WTC11 (cell line): Measurements from ENCODE around the gene ST8SIA4. TPM values are rescaled to one million over a fixed set of nuclear protein-coding genes. Genes with fewer than 3 reads are reported as not detected.

ENCODE experiments used
- ATAC-seq: fragments of 200-7000 bp; cut with Tn5 transposase; 2 replicates; pipeline ENCODE4 v1.10.0; 2021; ENCODE audit warnings: mild to moderate bottlenecking, moderate library complexity
- CTCF ChIA-PET: fragments of 300-600 bp; sonication (Branson Sonifier 250); formaldehyde crosslinking; loops from one replicate; lab custom pipeline; 2021; ENCODE audit warnings: antibody characterized with exemption; lab: Charles Lee
- POLR2A ChIA-PET: fragments of 350-600 bp; sonication (Branson Sonifier 250); formaldehyde crosslinking; loops from one replicate; lab custom pipeline; 2021; ENCODE audit warnings: antibody characterized with exemption; lab: Charles Lee
- DNase-seq: peaks from one replicate; pipeline ENCODE4 v3.0.0; 2021; ENCODE audit warnings: low spot score
- H3K27ac Mint-ChIP-seq: 2 replicates; pipeline ENCODE4 v1.8.0; 2021; ENCODE audit warnings: mixed read lengths
- H3K27me3 Mint-ChIP-seq: 2 replicates; pipeline ENCODE4 v1.8.0; 2021; ENCODE audit warnings: low read depth, mild to moderate bottlenecking, moderate library complexity, mixed read lengths
- H3K36me3 Mint-ChIP-seq: 2 replicates; pipeline ENCODE4 v1.8.0; 2021; ENCODE audit warnings: mixed read lengths
- H3K4me1 Mint-ChIP-seq: 2 replicates; pipeline ENCODE4 v1.8.0; 2022; ENCODE audit warnings: mixed read lengths
- H3K4me3 Mint-ChIP-seq: 2 replicates; pipeline ENCODE4 v1.8.0; 2021; ENCODE audit warnings: mild to moderate bottlenecking, moderate library complexity, mixed read lengths
- H3K9me3 Mint-ChIP-seq: 2 replicates; pipeline ENCODE4 v1.8.0; 2021; ENCODE audit warnings: mixed read lengths
- CBFB ChIP-seq: sonication (generic); formaldehyde crosslinking; IDR thresholded peaks from 2 replicates; pipeline ENCODE4 v1.8.1; 2022; ENCODE audit warnings: mild to moderate bottlenecking, low read depth, missing genetic modification reagents
- EMX1 ChIP-seq: fragments of 250-450 bp; sonication (Bioruptor Pico); IDR thresholded peaks from 2 replicates; pipeline ENCODE4 v1.8.0; 2021; ENCODE audit warnings: mild to moderate bottlenecking
- ESRRA ChIP-seq: sonication (generic); formaldehyde crosslinking; IDR thresholded peaks from 2 replicates; pipeline ENCODE4 v1.8.1; 2022; ENCODE audit warnings: mild to moderate bottlenecking, missing genetic modification reagents, borderline replicate concordance
- FOXK1 ChIP-seq: sonication (generic); formaldehyde crosslinking; IDR thresholded peaks from 2 replicates; pipeline ENCODE4 v1.8.0; 2022; ENCODE audit warnings: mild to moderate bottlenecking, moderate library complexity, missing genetic modification reagents
- NFATC4 ChIP-seq: fragments of 250-450 bp; sonication (Bioruptor Pico); IDR thresholded peaks from 2 replicates; pipeline ENCODE4 v1.9.0; 2021; ENCODE audit warnings: mild to moderate bottlenecking
- NFYB ChIP-seq: sonication (generic); formaldehyde crosslinking; conservative IDR thresholded peaks from 2 replicates; pipeline ENCODE4 v1.8.0; 2022; ENCODE audit warnings: low read depth, missing genetic modification reagents
- SMAD4 ChIP-seq: sonication (generic); formaldehyde crosslinking; IDR thresholded peaks from 2 replicates; pipeline ENCODE4 v1.8.0; 2022; ENCODE audit warnings: mild to moderate bottlenecking, missing genetic modification reagents
- TEAD4 ChIP-seq: sonication (generic); formaldehyde crosslinking; IDR thresholded peaks from 2 replicates; pipeline ENCODE4 v1.8.0; 2022; ENCODE audit warnings: mild to moderate bottlenecking, missing genetic modification reagents
- ZBTB21 ChIP-seq: sonication (generic); formaldehyde crosslinking; IDR thresholded peaks from 2 replicates; pipeline ENCODE4 v1.8.1; 2023; ENCODE audit warnings: mild to moderate bottlenecking, missing genetic modification reagents, borderline replicate concordance
- ZNF219 ChIP-seq: sonication (generic); formaldehyde crosslinking; IDR thresholded peaks from 2 replicates; pipeline ENCODE4 v1.8.0; 2023; ENCODE audit warnings: missing genetic modification reagents, mild to moderate bottlenecking, borderline replicate concordance
- ZNF396 ChIP-seq: fragments of 250-450 bp; sonication (Bioruptor Pico); IDR thresholded peaks from 2 replicates; pipeline ENCODE4 v1.8.0; 2021; ENCODE audit warnings: mild to moderate bottlenecking, moderate library complexity, borderline replicate concordance
- total RNA-seq: library from RNA; stranded (reverse); gene quantifications from 3 replicates; pipeline ENCODE4 v1.2.3, GENCODE V29; 2021
- TF ChIP-seq, protein P1 (sequence below): sonication (generic); formaldehyde crosslinking; IDR thresholded peaks from 2 replicates; pipeline ENCODE4 v1.8.0; 2023; ENCODE audit warnings: mild to moderate bottlenecking, missing genetic modification reagents
- TF ChIP-seq, protein P2 (sequence below): sonication (generic); formaldehyde crosslinking; IDR thresholded peaks from 2 replicates; pipeline ENCODE4 v1.8.1; 2022; ENCODE audit warnings: low read depth, missing genetic modification reagents, borderline replicate concordance
- TF ChIP-seq, protein P3 (sequence below): sonication (generic); formaldehyde crosslinking; conservative IDR thresholded peaks from 2 replicates; pipeline ENCODE4 v1.8.1; 2022; ENCODE audit warnings: mild to moderate bottlenecking, missing genetic modification reagents
- TF ChIP-seq, protein P4 (sequence below): fragments of 250-450 bp; sonication (Bioruptor Pico); conservative IDR thresholded peaks from 2 replicates; pipeline ENCODE4 v1.9.0; 2021; ENCODE audit warnings: mild to moderate bottlenecking
- TF ChIP-seq, protein P5 (sequence below): sonication (generic); formaldehyde crosslinking; IDR thresholded peaks from 2 replicates; pipeline ENCODE4 v1.8.1; 2023; ENCODE audit warnings: mild to moderate bottlenecking, missing genetic modification reagents, borderline replicate concordance
- TF ChIP-seq, protein P6 (sequence below): sonication (generic); formaldehyde crosslinking; IDR thresholded peaks from 2 replicates; pipeline ENCODE4 v1.8.0; 2022; ENCODE audit warnings: mild to moderate bottlenecking, missing genetic modification reagents

ST8SIA4 gene
- total RNA-seq, 1 experiment from 2014 or later: 1.3 TPM

DNA sequence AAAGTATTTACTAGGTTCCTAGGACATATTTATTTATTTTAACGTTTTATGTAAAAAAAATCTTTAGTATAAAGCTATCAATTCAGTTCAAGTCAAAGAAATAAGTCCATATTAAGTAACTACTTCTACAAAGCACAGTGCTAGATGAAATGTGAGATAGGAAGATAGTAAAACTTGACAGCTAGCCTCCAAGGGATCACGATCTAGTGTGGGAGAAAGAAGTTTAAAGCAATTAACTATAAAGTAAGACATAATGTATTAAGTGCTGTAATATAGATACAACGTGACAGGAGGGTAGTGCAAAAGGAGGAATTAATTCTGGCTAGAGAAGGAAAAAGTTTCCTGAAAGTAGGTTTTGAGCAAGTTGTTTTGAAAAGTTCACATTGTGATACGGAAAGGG, 134.9 kb downstream of the ST8SIA4 start:
- Mint-ChIP-seq H3K27ac (no peak overlapping the region), H3K36me3 (no peaks in the 10 kb centered on the region), H3K4me1 (peaks cover 16% of the 10 kb centered on the region), H3K9me3 (no peaks in the 10 kb centered on the region), H3K27me3 (no peaks in the 10 kb centered on the region), H3K4me3 (no peak overlapping the region)
- no peak for TF ChIP-seq SMAD4 (CRISPR knock-in tag)
- no peak for TF ChIP-seq ZNF396 (CRISPR knock-in tag)
- TF ChIP-seq, protein P1, sequence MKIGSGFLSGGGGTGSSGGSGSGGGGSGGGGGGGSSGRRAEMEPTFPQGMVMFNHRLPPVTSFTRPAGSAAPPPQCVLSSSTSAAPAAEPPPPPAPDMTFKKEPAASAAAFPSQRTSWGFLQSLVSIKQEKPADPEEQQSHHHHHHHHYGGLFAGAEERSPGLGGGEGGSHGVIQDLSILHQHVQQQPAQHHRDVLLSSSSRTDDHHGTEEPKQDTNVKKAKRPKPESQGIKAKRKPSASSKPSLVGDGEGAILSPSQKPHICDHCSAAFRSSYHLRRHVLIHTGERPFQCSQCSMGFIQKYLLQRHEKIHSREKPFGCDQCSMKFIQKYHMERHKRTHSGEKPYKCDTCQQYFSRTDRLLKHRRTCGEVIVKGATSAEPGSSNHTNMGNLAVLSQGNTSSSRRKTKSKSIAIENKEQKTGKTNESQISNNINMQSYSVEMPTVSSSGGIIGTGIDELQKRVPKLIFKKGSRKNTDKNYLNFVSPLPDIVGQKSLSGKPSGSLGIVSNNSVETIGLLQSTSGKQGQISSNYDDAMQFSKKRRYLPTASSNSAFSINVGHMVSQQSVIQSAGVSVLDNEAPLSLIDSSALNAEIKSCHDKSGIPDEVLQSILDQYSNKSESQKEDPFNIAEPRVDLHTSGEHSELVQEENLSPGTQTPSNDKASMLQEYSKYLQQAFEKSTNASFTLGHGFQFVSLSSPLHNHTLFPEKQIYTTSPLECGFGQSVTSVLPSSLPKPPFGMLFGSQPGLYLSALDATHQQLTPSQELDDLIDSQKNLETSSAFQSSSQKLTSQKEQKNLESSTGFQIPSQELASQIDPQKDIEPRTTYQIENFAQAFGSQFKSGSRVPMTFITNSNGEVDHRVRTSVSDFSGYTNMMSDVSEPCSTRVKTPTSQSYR: no peak
- TF ChIP-seq, protein P2, sequence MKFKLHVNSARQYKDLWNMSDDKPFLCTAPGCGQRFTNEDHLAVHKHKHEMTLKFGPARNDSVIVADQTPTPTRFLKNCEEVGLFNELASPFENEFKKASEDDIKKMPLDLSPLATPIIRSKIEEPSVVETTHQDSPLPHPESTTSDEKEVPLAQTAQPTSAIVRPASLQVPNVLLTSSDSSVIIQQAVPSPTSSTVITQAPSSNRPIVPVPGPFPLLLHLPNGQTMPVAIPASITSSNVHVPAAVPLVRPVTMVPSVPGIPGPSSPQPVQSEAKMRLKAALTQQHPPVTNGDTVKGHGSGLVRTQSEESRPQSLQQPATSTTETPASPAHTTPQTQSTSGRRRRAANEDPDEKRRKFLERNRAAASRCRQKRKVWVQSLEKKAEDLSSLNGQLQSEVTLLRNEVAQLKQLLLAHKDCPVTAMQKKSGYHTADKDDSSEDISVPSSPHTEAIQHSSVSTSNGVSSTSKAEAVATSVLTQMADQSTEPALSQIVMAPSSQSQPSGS (CRISPR knock-in tag): no peak
- TF ChIP-seq NFYB (CRISPR knock-in tag): no peak
- TF ChIP-seq, protein P3, sequence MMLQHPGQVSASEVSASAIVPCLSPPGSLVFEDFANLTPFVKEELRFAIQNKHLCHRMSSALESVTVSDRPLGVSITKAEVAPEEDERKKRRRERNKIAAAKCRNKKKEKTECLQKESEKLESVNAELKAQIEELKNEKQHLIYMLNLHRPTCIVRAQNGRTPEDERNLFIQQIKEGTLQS: no peak
- TF ChIP-seq TEAD4: no peak
- TF ChIP-seq CBFB: no peak
- no peak for TF ChIP-seq ESRRA (CRISPR knock-in tag)
- no peak for TF ChIP-seq ZNF219 (CRISPR knock-in tag)
- TF ChIP-seq, protein P4, sequence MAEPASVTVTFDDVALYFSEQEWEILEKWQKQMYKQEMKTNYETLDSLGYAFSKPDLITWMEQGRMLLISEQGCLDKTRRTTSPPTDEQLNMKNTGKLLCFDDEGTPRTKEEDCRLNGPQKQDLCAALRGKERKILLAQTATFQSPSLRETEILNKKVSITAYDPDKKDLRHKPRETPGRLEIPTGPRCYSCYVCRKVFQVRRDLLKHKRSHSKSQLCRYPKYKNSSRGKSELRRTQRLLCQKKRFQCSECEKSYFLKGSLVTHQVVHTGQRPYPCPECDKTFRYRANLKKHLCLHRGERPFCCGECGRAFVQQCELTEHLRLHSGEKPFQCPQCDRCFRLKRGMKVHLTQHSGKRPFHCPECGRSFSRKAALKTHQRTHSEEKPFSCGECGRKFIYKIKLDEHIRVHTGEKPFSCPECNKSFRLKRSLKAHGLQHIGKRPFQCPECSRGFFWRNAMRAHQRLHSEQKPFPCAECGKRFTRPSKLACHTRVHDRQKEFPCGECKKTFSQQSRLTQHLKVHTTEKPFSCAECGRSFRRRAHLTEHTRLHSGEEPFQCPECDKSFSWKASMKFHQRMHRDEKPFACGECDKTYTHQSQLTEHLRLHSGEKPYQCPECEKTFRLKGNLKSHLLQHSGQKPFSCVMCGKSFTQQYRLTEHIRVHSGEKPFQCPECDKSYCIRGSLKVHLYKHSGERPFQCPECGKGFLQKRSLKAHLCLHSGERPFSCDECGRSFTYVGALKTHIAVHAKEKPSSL: no peak
- TF ChIP-seq NFATC4 (CRISPR knock-in tag): no peak
- TF ChIP-seq, protein P5, sequence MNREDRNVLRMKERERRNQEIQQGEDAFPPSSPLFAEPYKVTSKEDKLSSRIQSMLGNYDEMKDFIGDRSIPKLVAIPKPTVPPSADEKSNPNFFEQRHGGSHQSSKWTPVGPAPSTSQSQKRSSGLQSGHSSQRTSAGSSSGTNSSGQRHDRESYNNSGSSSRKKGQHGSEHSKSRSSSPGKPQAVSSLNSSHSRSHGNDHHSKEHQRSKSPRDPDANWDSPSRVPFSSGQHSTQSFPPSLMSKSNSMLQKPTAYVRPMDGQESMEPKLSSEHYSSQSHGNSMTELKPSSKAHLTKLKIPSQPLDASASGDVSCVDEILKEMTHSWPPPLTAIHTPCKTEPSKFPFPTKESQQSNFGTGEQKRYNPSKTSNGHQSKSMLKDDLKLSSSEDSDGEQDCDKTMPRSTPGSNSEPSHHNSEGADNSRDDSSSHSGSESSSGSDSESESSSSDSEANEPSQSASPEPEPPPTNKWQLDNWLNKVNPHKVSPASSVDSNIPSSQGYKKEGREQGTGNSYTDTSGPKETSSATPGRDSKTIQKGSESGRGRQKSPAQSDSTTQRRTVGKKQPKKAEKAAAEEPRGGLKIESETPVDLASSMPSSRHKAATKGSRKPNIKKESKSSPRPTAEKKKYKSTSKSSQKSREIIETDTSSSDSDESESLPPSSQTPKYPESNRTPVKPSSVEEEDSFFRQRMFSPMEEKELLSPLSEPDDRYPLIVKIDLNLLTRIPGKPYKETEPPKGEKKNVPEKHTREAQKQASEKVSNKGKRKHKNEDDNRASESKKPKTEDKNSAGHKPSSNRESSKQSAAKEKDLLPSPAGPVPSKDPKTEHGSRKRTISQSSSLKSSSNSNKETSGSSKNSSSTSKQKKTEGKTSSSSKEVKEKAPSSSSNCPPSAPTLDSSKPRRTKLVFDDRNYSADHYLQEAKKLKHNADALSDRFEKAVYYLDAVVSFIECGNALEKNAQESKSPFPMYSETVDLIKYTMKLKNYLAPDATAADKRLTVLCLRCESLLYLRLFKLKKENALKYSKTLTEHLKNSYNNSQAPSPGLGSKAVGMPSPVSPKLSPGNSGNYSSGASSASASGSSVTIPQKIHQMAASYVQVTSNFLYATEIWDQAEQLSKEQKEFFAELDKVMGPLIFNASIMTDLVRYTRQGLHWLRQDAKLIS (CRISPR knock-in tag): no peak
- CTCF ChIA-PET: no interaction called here
- no peak for ATAC-seq
- no peak for DNase-seq
- POLR2A ChIA-PET: no interaction called here

DNA sequence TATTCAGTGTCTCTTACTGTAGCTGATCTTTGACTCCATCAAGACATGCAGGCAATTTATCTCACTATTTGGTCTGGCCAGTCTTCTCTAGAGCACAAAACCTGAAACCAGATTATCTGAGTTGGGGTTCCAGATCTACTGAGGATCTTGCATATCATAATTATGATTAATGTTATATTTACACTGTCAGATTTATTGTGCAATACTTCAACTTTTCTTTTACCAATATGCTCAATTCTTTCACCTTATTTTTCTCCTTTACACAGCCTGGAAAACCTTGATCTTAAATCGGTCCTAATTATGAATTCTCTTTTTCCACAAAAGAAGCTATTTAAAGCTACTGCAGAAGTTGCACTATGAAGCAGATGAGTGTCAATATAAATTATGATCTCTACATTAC, 140.1 kb downstream of the ST8SIA4 start:
- Mint-ChIP-seq H3K4me1 (peaks cover 9% of the 10 kb centered on the region), H3K4me3 (no peak overlapping the region), H3K36me3 (no peaks in the 10 kb centered on the region), H3K27ac (no peak overlapping the region), H3K9me3 (no peaks in the 10 kb centered on the region), H3K27me3 (peaks cover 26% of the 10 kb centered on the region)
- CTCF ChIA-PET: no interaction called here
- ATAC-seq (no peak), DNase-seq (no peak)
- POLR2A ChIA-PET: no interaction called here
- TF ChIP-seq, protein P6, sequence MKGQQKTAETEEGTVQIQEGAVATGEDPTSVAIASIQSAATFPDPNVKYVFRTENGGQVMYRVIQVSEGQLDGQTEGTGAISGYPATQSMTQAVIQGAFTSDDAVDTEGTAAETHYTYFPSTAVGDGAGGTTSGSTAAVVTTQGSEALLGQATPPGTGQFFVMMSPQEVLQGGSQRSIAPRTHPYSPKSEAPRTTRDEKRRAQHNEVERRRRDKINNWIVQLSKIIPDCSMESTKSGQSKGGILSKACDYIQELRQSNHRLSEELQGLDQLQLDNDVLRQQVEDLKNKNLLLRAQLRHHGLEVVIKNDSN (CRISPR knock-in tag): no peak
- TF ChIP-seq ZBTB21 (CRISPR knock-in tag) (no peak), NFYB (CRISPR knock-in tag) (no peak), FOXK1 (CRISPR knock-in tag) (no peak), EMX1 (CRISPR knock-in tag) (no peak)
